HL-60 (cell line): Measurements from ENCODE around the gene MLLT3.

Experiments used
- CTCF ChIP-seq: IDR thresholded peaks from one replicate; pipeline ENCODE4 v1.5.1; 2011; ENCODE audit warnings: low read length, control low read depth, inconsistent platforms; ENCODE audit not compliant: insufficient read depth
- GABPA ChIP-seq: IDR thresholded peaks from 2 replicates; pipeline ENCODE4 v1.6.1; 2012; ENCODE audit warnings: low read depth
- REST ChIP-seq: IDR thresholded peaks from 2 replicates; pipeline ENCODE4 v1.6.1; 2012; ENCODE audit warnings: low read depth; ENCODE audit not compliant: insufficient replicate concordance

DNA sequence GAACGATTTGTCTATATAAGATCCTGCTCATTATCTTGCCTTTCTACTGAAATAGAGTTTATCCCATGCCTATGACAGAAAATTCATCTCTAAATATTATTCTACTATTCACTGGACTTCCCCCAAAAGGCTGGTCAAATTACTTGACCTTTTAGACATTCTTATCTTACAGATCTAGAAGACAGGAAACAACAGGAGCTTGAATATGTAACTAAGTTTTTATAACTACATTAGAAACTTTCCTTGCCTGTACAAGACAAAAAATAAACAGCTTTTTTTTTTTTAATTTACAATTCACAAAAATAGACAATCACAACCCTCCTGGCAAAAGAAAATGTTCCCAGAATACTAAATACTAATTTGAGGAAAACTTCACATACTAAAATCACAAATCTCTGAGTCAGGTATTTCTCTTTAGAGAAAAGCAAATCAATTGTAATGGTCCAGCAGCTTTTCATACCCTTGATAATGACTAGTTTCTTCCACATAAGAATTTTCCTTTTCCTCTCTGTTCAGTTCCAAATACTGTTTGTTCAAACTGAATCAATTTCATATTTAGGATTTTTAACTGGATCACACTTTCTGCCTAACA lies 68.6 kb downstream of the MLLT3 start:
- no peak for TF ChIP-seq GABPA
- no peak for TF ChIP-seq CTCF
- TF ChIP-seq REST: no peak
